Kidney glomerular epithelial cell (primary cell): ENCODE measurements around the gene GATAD2B.

Experiments
- DNase-seq: peaks from one replicate; lab custom pipeline; 2025; lab: John Stamatoyannopoulos, UW

Gene GATAD2B

GRCh38 chr1:153922972-153923925, at the start of gene GATAD2B:
GATAD2B (minus strand) TSS chr1:153922972; CDS start chr1:153828347, 94,625 bp downstream.
- DNase-seq, result peak; percentile 97

GRCh38 chr1:153970346-153970745, 47.6 kb upstream of the GATAD2B start:
- DNase-seq, result no peak

GRCh38 chr1:153968972-153969371, 46.2 kb upstream of the GATAD2B start:
- no peak for DNase-seq

- DNase-seq, result no peak
These were observed 45.6 kb upstream of the GATAD2B start for GRCh38 chr1:153968408-153968807.

- no peak for DNase-seq
These were observed 45.2 kb upstream of the GATAD2B start for GRCh38 chr1:153968000-153968363.

- peak; percentile 98 for DNase-seq
These were observed 44.6 kb upstream of the GATAD2B start, which contains the start of gene CREB3L4 for GRCh38 chr1:153967107-153967999. CREB3L4 (plus strand) TSS chr1:153967902; CDS start chr1:153968526, 624 bp downstream.

- peak; percentile 50 for DNase-seq
These were observed 41.1 kb upstream of the GATAD2B start for GRCh38 chr1:153963850-153964331.

- DNase-seq, result peak; percentile 95
These were observed 40.5 kb upstream of the GATAD2B start, which contains the start of gene SLC39A1 for GRCh38 chr1:153963030-153963849. SLC39A1 (minus strand) TSS chr1:153963537; CDS start chr1:153962715, 822 bp downstream.

- peak; percentile 72 for DNase-seq
These were observed 39.6 kb upstream of the GATAD2B start for GRCh38 chr1:153962088-153963029.

GRCh38 chr1:153961421-153961820, 38.6 kb upstream of the GATAD2B start:
- no peak for DNase-seq

GRCh38 chr1:153960206-153960605, 37.4 kb upstream of the GATAD2B start:
- no peak for DNase-seq

- DNase-seq, result no peak
These were observed 36.7 kb upstream of the GATAD2B start for GRCh38 chr1:153959454-153959853.

- DNase-seq, result no peak
These were observed 36.1 kb upstream of the GATAD2B start for GRCh38 chr1:153958961-153959260.

GRCh38 chr1:153958111-153958960, 35.6 kb upstream of the GATAD2B start, which contains the start of gene CRTC2:
CRTC2 (minus strand) TSS chr1:153958612; CDS start chr1:153958497, 115 bp downstream.
- DNase-seq, result peak; percentile 97

GRCh38 chr1:153957744-153958110, 35.0 kb upstream of the GATAD2B start:
- DNase-seq, result no peak

GRCh38 chr1:153956997-153957715, 34.4 kb upstream of the GATAD2B start:
- no peak for DNase-seq

- no peak for DNase-seq
These were observed 32.1 kb upstream of the GATAD2B start for GRCh38 chr1:153954826-153955225.

GRCh38 chr1:153953859-153954365, 31.1 kb upstream of the GATAD2B start:
- DNase-seq, result no peak
